HK-2 (cell line): ENCODE results near the gene GLT1D1.

Experiments used
- DNase-seq: peaks from one replicate; pipeline ENCODE4 v3.0.0-alpha.2; 2018; ENCODE audit not compliant: unreplicated experiment

The GLT1D1 gene

DNA sequence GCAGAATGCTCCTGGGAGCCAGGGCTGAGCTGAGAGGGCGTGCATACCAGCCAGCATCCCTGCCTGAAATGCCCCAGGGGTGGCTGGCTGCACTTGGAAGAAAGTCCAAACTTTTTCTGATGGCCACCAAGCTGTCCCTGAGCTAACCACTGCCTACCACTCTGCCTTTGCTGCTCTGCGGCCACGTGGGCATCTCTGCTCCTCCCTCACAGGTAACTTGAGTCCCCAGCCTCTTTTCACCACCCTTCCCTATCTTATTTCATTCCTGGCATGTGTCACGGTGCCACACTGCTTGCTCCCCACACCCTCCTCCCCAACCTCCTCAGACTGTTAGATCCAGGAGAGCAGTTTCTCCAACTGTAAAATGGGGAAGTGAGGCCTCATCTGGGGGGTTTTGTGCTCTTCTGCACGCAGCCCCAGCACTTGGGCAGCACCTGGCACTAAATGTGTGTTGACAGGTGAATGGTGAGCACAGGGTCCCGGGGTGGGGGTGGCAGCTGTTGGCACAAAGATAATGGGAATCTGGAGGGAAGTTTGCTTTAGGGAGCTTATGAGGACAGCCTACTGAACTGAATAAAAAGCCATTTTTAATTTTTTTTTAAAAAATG, 113.0 kb downstream of the GLT1D1 start:
- no peak for DNase-seq

DNA sequence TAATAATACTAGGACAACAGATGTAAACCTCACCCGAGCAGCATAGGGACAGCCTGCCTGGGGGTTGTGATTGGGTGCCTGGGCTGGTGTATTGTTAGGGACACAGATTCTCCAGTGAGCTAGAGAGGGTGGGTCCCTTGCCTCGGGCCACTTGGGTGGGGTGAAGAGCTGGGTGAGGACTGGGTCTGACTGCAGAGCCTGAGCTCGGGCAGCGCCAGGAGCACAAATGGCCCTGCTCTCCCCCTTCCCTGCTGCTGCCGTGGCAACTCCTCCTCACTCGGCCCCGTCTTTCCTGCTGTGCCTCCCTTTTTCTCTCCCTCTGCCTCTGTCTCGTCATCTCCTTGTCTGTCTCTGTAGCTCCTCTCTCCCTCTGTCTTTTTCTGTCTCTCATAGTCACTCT, 115.4 kb downstream of the GLT1D1 start:
- no peak for DNase-seq

DNA sequence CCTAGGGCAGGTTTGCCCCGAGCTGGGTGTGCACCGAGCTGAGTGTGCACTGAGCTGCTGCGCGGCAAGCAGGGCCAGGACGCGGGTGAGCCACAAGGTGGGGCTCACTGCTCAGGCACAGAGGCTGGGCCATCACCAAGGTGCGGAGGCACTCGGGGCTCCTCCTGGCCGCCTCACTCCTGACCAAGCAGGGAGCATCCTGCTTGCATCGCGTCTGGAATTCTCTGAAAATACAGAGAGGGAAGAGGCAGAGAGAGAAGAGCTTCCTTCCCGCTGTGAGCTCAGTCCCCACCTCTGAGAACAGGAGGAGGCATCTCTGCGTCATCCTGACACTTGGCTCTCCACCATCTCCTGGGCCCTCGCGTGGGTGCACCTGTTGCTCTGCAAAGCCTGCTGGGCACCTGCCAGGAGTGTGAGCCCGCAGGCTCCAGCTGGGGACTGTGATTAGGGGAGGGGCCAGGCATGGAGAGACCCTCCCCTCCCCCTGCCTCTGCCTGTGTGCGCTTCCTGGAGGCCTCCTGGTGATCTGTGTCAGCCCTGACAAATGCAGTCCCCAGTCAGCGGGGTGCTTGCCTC, 116.3 kb downstream of the GLT1D1 start:
- DNase-seq, result peak; percentile 18

DNA sequence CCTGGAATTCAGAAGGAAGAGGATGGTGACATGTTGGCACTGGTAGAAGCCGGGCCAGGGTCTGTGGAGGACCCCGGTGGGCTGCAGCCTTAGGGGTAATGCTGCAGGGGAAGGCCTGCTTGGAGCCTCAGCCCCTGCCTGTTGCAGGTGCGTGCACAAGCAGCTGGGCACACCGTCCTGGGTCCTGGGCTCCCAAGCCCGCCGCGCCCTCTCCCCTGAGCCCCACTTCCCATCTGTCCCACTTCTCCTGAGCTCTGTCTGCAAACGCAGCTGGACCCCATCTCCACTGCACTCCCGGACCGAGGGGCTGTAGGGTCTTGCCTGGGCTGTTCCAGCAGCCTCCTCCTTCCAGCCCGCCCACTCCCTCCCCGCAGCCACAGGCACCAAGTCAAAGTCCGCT, 116.8 kb downstream of the GLT1D1 start:
- no peak for DNase-seq

DNA sequence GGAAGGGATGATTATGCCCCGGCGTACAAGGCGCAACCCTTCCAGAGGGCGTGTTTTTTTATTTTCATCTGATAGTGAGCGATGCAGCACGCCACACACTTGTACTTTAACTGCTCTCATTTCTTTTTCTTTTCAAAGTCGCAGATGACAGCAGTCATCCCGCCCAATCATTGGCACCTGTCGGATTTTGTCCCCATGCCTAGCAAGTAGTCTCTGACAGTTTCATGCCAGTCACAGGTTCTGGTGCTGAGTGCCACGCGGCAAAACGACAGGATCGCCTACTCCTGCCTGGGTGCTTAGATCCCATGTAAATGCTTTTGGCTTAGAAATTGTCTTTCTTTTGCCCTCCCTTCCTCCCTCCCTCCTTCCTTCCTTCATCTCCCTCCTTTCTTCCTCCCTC, 117.7 kb downstream of the GLT1D1 start:
- DNase-seq, result no peak

DNA sequence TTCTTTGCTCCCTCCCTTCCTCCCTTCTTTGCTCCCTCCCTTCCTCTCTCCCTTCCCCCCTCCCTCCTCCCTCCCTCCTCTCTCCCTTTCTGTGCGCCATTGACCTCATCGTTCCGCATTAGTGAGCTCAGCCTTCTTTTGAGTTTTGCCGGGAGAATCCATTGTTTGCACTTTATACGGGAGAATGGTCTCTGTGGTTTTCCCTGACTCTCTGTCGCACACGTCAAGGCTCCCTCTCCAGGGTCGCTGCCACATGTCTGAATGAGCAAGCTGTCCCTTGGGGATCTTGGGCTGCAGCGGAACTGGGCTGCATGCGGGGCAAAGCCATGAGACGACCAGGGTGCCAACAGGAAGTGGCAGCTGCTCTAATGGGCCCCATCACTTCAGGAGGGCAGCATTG, 118.5 kb downstream of the GLT1D1 start:
- peak; percentile 47 for DNase-seq

DNA sequence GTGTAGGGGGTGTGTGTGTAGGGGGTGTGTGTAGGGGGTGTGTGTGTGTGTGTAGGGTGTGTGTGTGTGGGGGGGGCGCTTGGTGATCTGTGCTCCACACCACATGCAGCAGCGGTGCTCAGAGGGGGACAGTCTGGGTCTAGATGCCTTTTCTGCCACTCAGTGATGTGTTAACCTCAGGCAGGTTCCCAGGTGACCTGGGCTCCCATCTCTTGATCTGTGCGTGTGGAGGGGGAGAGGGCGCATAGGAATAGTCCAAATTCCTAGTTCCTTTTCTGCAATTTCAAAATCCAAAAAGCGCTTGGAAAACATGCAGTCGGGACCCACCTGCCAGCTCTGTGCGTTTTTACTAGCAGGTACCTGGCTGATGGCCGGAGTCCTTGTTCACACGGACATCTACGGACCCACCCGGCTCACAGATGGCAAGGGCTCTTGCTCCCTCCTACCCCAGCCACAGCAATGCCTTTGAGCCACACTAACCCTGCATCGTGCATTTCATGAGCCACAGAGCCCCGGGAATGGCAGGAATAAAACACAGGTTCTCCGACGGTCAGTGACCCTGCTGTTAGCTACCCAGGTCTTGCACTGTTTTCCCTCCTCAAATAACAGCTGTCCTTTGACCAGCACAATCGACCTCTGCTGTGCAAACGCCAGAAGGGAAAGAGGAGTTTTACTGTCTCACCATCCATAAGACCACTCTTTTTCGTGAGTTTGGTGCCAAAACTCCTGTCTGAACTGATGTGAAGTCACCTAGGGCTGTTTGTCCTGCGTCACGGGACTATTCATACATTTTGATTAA, 120.8 kb downstream of the GLT1D1 start:
- no peak for DNase-seq

DNA sequence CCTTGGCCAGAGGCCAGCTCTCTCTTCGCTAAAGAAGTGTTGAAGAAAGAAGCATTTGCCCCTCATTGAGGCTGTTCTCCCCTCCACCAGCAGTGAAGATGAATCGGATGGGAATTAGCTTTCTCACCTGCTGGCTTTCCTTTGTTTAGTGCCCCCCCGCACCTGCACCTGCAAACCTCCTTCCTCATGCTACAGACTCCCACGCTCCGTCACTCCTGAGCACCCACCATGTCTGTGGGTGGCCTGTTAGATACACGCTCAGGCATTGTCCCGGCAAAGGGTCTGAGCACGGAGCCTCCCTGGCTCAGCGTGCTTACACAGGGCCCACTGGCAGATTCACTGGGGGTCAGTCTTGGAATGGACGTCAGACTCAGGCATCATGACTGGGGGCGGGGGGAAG, 121.6 kb downstream of the GLT1D1 start:
- DNase-seq, result no peak

DNA sequence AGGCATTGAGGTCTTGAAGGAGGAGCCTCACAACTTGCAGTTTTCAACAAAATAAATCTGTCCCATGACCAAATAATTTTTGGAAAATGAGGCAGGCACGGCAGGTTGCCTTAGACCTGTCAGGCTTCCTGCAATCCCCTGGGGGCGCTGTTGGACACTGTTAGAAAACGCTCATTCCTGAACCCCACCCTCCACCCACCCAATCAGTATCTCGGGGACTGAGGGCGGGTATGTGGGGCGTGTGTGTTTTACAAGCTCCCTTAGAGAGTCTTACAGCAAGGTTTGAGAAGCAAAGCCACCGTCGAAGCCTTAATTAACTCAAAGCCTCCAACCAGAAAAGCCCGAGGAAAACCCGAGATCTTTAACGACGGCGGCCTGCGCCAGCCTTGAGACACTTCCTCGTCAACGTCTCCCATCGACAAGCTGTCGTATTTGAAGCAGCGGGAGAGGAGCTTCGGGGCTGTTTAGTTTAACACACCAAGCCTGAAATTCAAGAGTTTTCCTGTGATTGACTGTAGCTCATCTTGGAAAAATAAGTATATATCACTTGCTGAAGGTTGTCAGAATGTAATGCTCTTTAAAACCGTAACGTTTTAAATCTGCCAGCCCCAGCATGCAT, 123.0 kb downstream of the GLT1D1 start:
- DNase-seq, result no peak

DNA sequence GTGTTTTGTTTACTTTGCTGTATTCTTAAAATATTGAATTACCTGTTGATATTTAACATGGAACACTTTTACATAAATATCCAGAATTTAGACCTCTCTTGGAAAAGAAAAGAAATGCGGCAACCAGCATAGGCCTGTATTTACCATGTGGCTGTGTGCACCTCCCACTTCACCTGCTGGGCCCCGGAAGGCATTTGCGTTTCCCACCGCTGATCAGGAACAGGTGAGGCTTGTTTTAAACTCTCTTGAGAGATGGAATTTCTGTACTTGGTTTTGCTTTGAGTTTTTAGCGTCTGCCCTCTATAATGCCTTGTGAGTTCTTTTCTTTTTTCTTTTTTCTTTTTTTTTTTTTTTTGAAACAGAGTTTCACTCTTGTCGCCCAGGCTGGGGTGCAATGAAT, 124.2 kb downstream of the GLT1D1 start:
- no peak for DNase-seq

DNA sequence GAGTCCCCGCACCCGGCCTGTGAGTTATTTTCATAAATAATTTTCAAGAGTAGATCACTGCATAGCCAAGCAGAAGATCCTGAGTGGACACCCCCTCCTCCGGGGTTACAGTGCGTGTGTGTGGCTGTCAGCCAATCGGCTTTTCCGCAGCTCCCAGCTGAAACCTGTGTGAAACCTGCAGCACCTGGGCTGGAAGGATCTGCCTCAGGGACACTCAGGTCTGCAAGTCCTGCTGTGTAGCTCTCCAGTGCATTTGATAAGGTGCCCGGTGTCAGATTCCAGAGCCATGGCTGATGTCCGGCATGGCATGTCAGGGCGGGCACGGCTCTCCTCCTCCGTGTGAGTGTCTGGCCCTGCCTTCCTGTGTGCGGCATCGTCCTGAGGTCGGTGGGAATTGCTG, 124.8 kb downstream of the GLT1D1 start:
- DNase-seq, result no peak

DNA sequence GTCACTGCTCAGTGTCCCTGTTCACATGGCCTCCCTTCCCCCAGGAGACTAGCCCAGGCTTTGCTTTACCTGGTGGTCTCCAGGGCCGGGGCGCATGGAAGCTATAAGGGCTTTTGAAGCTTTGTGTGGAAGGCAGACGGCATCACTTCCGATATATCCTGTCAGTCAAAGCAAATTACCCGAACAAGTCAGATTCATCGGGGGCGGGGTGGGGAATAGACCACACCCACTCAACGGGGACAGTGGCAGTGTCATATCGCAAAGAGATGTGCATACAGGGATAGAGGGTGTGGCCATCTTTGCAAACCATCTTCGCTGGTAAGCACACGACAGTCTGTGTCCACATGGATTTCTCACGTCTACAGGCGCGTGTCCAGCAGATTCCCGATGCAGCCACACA, 127.3 kb downstream of the GLT1D1 start:
- no peak for DNase-seq

DNA sequence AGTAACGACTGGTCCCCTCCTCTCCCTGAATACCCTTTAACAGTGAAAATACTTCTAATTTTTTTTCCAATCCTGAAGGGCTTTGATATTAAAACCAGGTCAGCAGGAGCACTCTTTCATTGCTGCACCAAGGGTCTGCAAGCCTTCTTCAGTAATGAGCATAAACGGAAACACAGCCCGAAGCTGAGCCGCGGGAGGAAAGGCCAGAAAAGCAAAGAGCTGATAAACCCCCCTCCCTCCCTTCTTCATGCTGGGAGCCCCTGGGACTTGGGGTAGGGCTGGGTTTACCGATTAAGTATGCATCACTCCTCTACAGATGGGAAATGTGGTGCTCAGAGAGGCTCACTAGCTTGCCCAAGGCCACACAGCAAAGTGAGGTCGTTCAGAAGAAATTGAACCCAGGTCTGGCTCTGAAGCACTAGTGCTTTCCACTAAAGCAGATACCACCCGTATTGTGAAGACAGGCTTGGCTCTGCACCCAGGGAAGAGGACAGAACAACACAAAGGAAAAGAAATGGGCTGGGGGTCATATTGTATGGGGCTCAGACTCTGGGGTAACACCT, 128.8 kb downstream of the GLT1D1 start:
- DNase-seq, result no peak

DNA sequence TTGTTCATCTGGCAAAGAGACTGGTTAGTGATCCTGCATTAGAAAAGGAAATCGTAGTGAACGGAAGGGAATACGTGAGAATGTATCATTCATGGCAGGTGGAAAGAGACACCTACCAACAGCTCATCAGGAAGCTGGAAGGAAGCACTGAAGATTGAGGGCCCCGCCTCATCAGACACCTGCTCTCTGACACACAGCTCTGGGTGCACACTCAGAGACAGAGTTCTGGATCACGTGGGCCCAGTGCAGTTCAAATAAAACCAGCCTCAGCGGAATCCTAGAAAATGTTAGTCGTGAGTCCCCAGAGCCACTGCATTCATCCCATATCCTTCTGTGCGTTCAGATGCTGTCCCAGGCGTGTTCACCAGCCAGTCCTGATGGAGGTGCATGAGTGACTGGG, 129.7 kb downstream of the GLT1D1 start:
- no peak for DNase-seq

DNA sequence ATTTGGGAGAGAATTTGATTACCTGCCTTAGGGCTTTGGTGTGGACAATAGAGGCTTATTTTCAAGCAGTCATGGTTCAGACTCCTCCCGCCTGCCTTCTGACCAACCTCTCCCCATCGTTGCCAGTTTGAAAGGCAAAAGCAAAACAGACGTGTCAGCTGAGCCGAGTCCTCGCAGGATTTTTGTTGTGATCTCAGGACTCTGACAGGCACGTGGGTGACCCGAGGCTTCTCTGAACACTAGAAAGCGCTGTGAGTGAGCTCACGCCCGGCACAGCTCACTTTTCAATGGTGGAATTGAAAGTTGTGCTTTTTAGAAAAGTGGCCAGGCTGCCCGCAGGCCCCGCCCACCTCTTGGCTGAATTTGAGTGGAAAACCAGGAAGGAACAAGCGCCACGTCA, 130.1 kb downstream of the GLT1D1 start:
- no peak for DNase-seq

DNA sequence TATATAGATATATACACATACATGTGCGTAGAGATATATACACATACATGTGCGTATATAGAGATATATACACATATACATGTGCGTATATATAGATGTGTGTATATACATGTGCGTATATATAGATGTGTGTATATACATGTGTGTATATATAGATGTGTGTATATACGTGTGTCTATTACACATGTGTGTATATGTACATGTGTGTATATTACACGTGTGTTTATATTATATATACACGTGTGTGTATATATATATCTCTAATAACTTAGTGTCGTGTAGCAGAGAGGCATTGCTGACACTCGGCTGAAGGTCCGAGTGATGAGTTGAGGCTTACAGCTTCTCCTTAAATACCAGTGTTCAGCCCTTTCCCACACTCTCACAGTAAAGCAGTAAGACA, 133.7 kb downstream of the GLT1D1 start:
- no peak for DNase-seq

DNA sequence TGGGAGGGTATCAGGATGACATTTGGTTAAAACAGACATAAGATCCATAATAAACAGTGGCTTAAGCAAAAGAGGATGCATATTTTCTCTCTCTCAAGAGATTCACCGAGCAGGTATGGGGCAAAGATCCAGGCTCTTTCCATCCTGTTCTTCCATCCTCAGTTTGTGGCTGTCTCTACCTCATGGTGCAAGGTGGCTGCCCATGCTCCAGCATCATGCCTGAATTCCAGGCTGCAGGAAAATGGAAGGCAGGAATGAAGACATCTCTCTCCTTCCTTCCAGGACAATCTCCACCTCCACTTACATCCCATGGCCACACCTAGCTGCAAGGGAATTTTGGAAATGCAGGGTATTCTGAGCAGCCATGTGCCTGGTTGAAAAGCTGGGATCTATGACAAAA, 136.0 kb downstream of the GLT1D1 start:
- no peak for DNase-seq

DNA sequence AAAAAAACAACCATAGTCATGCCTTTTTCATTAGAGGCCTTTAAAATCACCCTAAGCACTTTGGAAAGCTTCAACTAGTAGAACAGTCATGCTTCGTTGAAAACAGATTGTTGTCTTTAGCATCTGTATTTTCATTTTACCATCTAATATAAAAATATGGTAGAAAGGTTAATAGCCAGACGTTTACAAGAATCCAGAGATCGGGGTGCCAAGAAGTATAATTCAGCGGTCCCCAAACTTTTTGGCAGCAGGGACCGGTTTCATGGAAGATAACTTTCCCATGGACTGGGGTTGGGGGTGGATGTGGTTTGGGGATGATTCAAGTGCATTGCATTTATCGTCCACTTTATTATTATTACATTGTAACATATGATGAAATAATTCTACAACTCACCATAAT, 138.4 kb downstream of the GLT1D1 start:
- no peak for DNase-seq

DNA sequence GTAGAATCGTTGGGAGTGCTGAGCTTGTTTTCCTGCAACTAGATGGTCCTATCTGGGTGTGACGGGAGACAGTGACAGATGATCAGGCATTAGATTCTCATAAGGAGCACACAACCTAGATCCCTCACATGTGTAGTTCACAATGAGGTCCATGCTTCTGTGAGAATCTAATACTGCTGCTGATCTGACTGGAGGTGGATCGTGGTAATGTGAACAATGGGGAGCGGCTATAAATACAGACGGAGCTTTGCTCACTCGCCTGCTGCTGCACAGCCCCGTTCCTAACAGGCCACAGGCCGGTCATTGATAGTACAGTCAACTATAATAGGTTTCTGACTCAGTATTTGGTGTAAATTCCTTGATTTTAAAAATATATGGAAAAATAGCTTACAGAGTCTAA, 138.8 kb downstream of the GLT1D1 start:
- no peak for DNase-seq

DNA sequence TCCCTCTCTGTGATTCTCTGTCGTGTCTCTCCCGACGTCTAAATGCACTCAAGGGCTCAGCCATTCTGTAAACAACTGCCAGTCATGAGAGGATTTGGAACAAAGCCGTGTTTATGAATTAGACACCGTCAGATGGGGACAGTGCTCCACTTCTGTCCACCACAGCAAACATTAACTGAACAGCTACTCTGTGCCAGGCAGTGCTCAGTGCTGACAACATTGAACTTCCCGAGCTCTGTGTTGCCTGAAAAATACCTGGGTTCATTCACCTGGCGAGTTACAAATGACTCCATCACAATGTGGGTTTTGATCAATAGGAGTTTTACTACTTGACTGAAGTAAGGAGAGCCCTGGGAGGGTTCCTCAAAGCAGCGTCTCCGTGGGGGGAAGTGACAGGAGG, 139.3 kb downstream of the GLT1D1 start:
- no peak for DNase-seq

DNA sequence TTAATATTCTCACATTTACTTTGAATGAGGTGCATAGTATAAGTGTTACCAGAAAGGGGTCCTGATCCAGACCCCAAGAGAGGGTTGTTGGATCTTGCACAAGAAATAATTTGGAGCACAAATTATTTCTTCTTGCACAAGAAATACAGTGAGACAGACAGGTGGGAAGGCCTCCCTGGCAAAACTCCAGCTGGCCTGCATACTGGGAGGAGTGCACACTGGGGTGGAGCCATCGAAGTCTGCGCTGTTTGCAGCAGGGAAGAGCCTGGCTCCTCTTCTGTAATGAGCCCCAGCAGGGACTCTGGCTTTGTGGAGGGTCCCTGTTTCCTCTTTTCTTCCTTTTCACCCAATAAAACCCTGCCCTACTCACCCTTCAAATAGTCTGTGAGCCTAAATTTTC, 141.6 kb downstream of the GLT1D1 start:
- DNase-seq, result no peak

DNA sequence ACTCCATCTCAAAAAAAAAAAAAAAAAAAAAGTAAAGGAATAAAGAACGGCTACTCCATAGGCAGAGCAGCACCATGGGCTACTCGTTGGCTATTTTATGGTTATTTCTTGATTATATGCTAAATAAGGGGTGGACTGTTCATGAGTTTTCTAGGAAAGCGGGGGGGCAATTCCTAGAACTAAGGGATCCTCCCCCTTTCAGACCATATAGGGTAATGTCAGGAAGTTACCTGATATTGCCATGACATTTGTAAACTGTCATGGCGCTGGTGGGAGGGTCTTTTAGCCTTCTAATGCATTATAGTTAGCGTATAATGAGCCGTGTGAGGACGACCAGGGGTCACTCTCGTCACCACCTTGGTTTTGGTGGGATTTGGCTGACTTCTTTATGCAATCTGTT, 142.3 kb downstream of the GLT1D1 start:
- no peak for DNase-seq

DNA sequence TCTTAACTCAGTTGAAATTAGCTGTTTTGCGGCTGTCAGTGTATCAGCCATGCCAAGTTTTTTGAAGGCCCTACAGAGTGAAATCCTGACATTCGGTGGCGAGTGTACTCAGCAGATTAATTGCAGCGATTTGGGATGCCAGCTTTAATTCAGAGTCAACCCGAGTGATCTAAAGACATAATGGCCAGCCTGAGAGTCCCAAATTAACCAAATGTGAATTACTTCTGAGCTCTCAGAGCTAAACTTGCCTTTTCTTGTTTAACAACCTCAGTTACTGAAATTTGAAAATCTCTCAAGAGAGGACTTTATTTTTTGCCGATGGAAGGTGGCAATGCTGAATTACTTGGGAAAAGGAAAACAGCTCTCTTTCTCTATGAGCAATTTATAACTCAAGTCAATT, 148.5 kb downstream of the GLT1D1 start:
- DNase-seq, result no peak
